ENCODE results near the gene MAML3. TPM values are rescaled to one million over a fixed set of nuclear protein-coding genes. Genes with fewer than 3 reads are reported as not detected.

MAML3 gene
- total RNA-seq, 2 donors from 2014 or later, result 2.6 to 5.8 TPM

GRCh38 chr4:139672215-139672614 is 481.8 kb downstream of the MAML3 start:
- no peak for TF ChIP-seq CTCF (IDR thresholded peaks at IDR 0.05)
- no peak overlapping the region for H3K27ac ChIP-seq
- H3K27me3 ChIP-seq, result no peaks in the 10 kb centered on the region
- DNase-seq (ENCODE audit: low spot score), result no peak
- no peak overlapping the region for H3K4me3 ChIP-seq
- H3K4me1 ChIP-seq, result peaks cover 0 to 43% of the 10 kb centered on the region in 2 donors
- H3K9me3 ChIP-seq, result no peaks in the 10 kb centered on the region
- H3K36me3 ChIP-seq, result peaks cover 8% of the 10 kb centered on the region

DNA sequence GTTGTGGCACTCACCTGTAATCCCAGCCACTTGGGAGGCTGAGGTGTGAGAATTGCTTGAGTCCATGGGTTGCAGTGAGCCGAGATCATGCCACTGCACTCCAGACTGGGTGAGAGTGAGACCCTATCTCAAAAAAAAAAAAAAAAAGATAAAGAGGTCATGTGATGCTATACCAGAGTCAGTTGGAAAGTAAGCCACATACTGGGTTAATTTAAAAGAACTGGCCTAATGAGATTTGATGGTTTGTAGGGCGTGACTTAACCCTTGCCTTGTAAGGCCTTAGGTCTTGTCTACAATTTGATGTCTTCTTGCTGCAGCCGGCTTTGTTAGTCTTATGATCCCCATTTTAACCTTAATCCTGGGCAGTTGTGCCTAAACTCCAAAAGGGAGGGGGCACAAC is 483.2 kb downstream of the MAML3 start:
- no peaks in the 10 kb centered on the region for H3K27me3 ChIP-seq
- no peaks in the 10 kb centered on the region for H3K9me3 ChIP-seq
- H3K36me3 ChIP-seq, result peaks cover 8% of the 10 kb centered on the region
- H3K4me3 ChIP-seq, result no peak overlapping the region
- peaks cover 0 to 47% of the 10 kb centered on the region in 2 donors for H3K4me1 ChIP-seq
- no peak for DNase-seq (ENCODE audit: low spot score)
- no peak overlapping the region for H3K27ac ChIP-seq
- TF ChIP-seq CTCF (IDR thresholded peaks at IDR 0.05), result no peak

- no peak overlapping the region for H3K27ac ChIP-seq
- no peaks in the 10 kb centered on the region for H3K27me3 ChIP-seq
- peaks cover 0 to 54% of the 10 kb centered on the region in 2 donors for H3K4me1 ChIP-seq
- H3K36me3 ChIP-seq, result peaks cover 8% of the 10 kb centered on the region
- H3K4me3 ChIP-seq, result no peak overlapping the region
- DNase-seq (ENCODE audit: low spot score), result no peak
- no peaks in the 10 kb centered on the region for H3K9me3 ChIP-seq
- TF ChIP-seq CTCF (IDR thresholded peaks at IDR 0.05), result no peak
These were observed 484.1 kb downstream of the MAML3 start for GRCh38 chr4:139669890-139670289.

GRCh38 chr4:139669335-139669734 is 484.6 kb downstream of the MAML3 start:
- Histone ChIP-seq H3K36me3 (peaks cover 8% of the 10 kb centered on the region), H3K27me3 (no peaks in the 10 kb centered on the region), H3K4me3 (no peak overlapping the region), H3K27ac (no peak overlapping the region), H3K9me3 (no peaks in the 10 kb centered on the region), H3K4me1 (peaks cover 0 to 55% of the 10 kb centered on the region in 2 donors)
- no peak for TF ChIP-seq CTCF (IDR thresholded peaks at IDR 0.05)
- DNase-seq (ENCODE audit: low spot score), result no peak

GRCh38 chr4:139668658-139669201 is 485.3 kb downstream of the MAML3 start:
- Histone ChIP-seq H3K27me3 (no peaks in the 10 kb centered on the region), H3K36me3 (peaks cover 8% of the 10 kb centered on the region), H3K4me1 (peaks cover 0 to 51% of the 10 kb centered on the region in 2 donors), H3K4me3 (no peak overlapping the region), H3K9me3 (no peaks in the 10 kb centered on the region), H3K27ac (no peak overlapping the region)
- TF ChIP-seq CTCF (IDR thresholded peaks at IDR 0.05), result no peak
- DNase-seq (ENCODE audit: low spot score), result no peak

- H3K4me3 ChIP-seq, result no peak overlapping the region
- no peak overlapping the region for H3K27ac ChIP-seq
These were observed 485.9 kb downstream of the MAML3 start for GRCh38 chr4:139668036-139668435.

More at GRCh38 chr4:139668036-139668435, 485.9 kb downstream of the MAML3 start:
- H3K9me3 ChIP-seq, result no peaks in the 10 kb centered on the region
- no peak for DNase-seq (ENCODE audit: low spot score)
- H3K27me3 ChIP-seq, result no peaks in the 10 kb centered on the region
- no peak for TF ChIP-seq CTCF (IDR thresholded peaks at IDR 0.05)
- H3K36me3 ChIP-seq, result peaks cover 8% of the 10 kb centered on the region
- peaks cover 0 to 51% of the 10 kb centered on the region in 2 donors for H3K4me1 ChIP-seq
